Upper lobe of left lung (tissue), 6 donors: Measurements from ENCODE around the gene ATXN7. TPM values are rescaled to one million over a fixed set of nuclear protein-coding genes. Genes with fewer than 3 reads are reported as not detected.

Source experiments
- ATAC-seq, 2 donors: fragments of 200-7000 bp; cut with Tn5 transposase; one replicate each; pipeline ENCODE4 v1.9.1; 2022; ENCODE audit warnings: mild to moderate bottlenecking in 2 of 2, moderate library complexity in 2 of 2; ENCODE audit not compliant: low FRiP score in 2 of 2
- DNase-seq, 2 donors: peaks; one replicate each; pipeline ENCODE4 v3.0.0-alpha.2; 2019 to 2020
- H3K27ac ChIP-seq, 4 donors: fragments of 200-600 bp; sonication (generic); one replicate each; pipeline ENCODE4 v1.5.1; 2016 to 2019
- H3K27me3 ChIP-seq, 4 donors: fragments of 200-600 bp; sonication (generic); one replicate each; pipeline ENCODE4 v1.5.1; 2017 to 2019
- H3K36me3 ChIP-seq, 4 donors: fragments of 200-600 bp; sonication (generic); one replicate each; pipeline ENCODE4 v1.5.1; 2016 to 2019
- H3K4me1 ChIP-seq, 4 donors: fragments of 200-600 bp; sonication (generic); one replicate each; pipeline ENCODE4 v1.5.1; 2018 to 2019
- H3K4me3 ChIP-seq, 4 donors: fragments of 200-600 bp; sonication (generic); one replicate each; pipeline ENCODE4 v1.5.1; 2017 to 2019; ENCODE audit warnings: mild to moderate bottlenecking in 2 of 4, moderate library complexity in 1 of 4
- H3K9me3 ChIP-seq, 4 donors: fragments of 200-600 bp; sonication (generic); one replicate each; pipeline ENCODE4 v1.5.1; 2018 to 2019
- CTCF ChIP-seq, 6 experiments: fragments of 450-650 bp in 4 of 6; fragments of 200-600 bp in 2 of 6; sonication (generic) in 2 of 6; IDR thresholded peaks; one replicate each; pipeline ENCODE4 v1.5.1; 2016 to 2019; ENCODE audit warnings: antibody characterized with exemption in 6 of 6
- EP300 ChIP-seq, 4 donors: sonication (generic); formaldehyde crosslinking; IDR thresholded peaks; one replicate each; pipeline ENCODE4 v1.5.1; 2017; ENCODE audit warnings: antibody characterized with exemption in 4 of 4, control low read depth in 2 of 4
- POLR2A ChIP-seq, 4 donors: fragments of 450-650 bp; IDR thresholded peaks; one replicate each; pipeline ENCODE4 v1.5.1; 2016 to 2017; ENCODE audit warnings: antibody characterized with exemption in 4 of 4, mild to moderate bottlenecking in 2 of 4
- POLR2AphosphoS5 ChIP-seq, 2 donors: sonication (generic); formaldehyde crosslinking; IDR thresholded peaks; one replicate each; pipeline ENCODE4 v1.5.1; 2017; ENCODE audit warnings: antibody characterized with exemption in 2 of 2
- WGBS, 2 donors: methylation state at CpG; one replicate each; pipeline ENCODE4 v1.1.5; 2017 to 2018; 5-methylcytosine and 5-hydroxymethylcytosine counted together
- total RNA-seq, 6 donors: library from RNA; depleted of rRNA in 4 of 6; stranded (reverse); fragments of >200 nt in 4 of 6; gene quantifications; one replicate each; pipeline versions ENCODE4 v1.1.0 to v1.2.1, GENCODE V29; 2016 to 2021
- donor health status: DM: no; HTN: no; CAD: no; lungs with moderate emphysema.
- donor health status: DM: no; HTN: yes; CAD: no; lungs with severe emphysema.

Gene ATXN7
- total RNA-seq, 6 donors from 2014 or later = 29.5 to 83.8 (median 42.3) TPM

DNA sequence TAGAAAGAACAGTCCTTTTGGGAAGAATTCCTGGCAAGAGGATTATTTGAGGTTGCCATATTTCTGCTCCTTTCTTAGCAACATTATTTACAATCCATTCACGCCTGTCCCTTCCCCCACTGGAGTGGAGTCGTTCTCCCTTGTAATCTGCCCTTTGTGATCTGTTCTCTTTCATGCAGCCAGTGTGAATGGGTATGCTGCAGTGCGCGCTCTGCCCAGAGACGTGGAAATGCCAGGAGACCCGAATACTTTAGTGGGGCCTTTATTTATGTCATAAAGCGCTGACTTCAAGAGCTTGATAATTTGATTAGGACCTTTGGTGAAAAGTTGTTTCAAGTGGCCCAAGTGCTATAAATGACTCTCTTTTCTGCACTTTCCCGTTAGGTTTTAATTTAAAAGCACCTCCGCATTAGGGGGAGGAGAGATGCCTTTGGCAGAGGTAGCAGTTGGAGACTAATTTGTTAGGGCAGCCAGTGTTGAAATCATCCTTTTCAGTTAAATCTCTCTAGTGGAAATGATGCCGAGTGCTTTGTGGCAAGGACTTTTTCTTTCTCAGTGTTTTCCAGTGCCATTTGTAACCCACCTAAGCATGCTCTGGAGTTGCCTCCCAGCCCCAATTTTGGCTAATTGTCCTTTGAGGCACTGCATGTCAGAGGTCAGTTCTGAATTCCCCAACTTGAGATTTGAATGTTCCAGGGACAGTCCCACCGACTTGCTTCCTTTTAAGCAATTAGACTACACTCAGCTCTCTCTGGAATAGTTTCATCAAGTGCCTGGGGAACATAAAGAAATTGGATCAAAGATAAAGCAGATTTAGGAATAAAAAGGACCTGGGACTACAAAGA is 107.2 kb downstream of the ATXN7 start:
- Histone ChIP-seq H3K4me1 (peaks cover 65 to 96% (median 89%) of the 10 kb centered on the region in 4 donors), H3K9me3 (no peaks in the 10 kb centered on the region), H3K4me3 (no peak overlapping the region), H3K27ac (peak overlapping the region; percentile 77 to 85 (median 82)), H3K36me3 (no peaks in the 10 kb centered on the region), H3K27me3 (no peaks in the 10 kb centered on the region)
- no peak for DNase-seq
- no peak for TF ChIP-seq POLR2AphosphoS5 (IDR thresholded peaks at IDR 0.05)
- TF ChIP-seq CTCF (IDR thresholded peaks at IDR 0.05) = no peak
- TF ChIP-seq EP300 (IDR thresholded peaks at IDR 0.05) = no peak
- TF ChIP-seq POLR2A (IDR thresholded peaks at IDR 0.05) = no peak
- ATAC-seq = peak in 1 of 2 donors; percentile 22
- WGBS, 2 donors = 47 to 53% methylated on average over 11 of the region's 11 CpGs

GRCh38 chr3:63972196-63972595 is 108.5 kb downstream of the ATXN7 start:
- Histone ChIP-seq H3K9me3 (no peaks in the 10 kb centered on the region), H3K4me3 (no peak overlapping the region), H3K36me3 (no peaks in the 10 kb centered on the region), H3K27me3 (no peaks in the 10 kb centered on the region), H3K4me1 (peaks cover 72 to 96% (median 91%) of the 10 kb centered on the region in 4 donors), H3K27ac (peak overlapping the region in 3 of 4 donors; percentile 32 to 68 (median 60))
- no peak for ATAC-seq
- 69 to 70% methylated on average over 2 of the region's 2 CpGs for WGBS, 2 donors
- no peak for DNase-seq
- TF ChIP-seq CTCF (IDR thresholded peaks at IDR 0.05) = no peak
- no peak for TF ChIP-seq POLR2A (IDR thresholded peaks at IDR 0.05)

- no peak overlapping the region for H3K4me3 ChIP-seq
- 53 to 59% methylated on average over 4 of the region's 4 CpGs for WGBS, 2 donors
- H3K4me1 ChIP-seq = peaks cover 72 to 94% (median 88%) of the 10 kb centered on the region in 4 donors
- DNase-seq = peak in 1 of 2 donors; percentile 46
- no peaks in the 10 kb centered on the region for H3K9me3 ChIP-seq
- TF ChIP-seq EP300 (IDR thresholded peaks at IDR 0.05) = no peak
- TF ChIP-seq CTCF (IDR thresholded peaks at IDR 0.05) = no peak
- TF ChIP-seq POLR2A (IDR thresholded peaks at IDR 0.05) = no peak
- no peak for TF ChIP-seq POLR2AphosphoS5 (IDR thresholded peaks at IDR 0.05)
- no peaks in the 10 kb centered on the region for H3K36me3 ChIP-seq
- H3K27ac ChIP-seq = peak overlapping the region in 3 of 4 donors; percentile 32 to 68 (median 60)
- H3K27me3 ChIP-seq = no peaks in the 10 kb centered on the region
- ATAC-seq = no peak
Measured at GRCh38 chr3:63972987-63973386, 109.3 kb downstream of the ATXN7 start.

GRCh38 chr3:63973406-63973805 is 109.7 kb downstream of the ATXN7 start:
- Histone ChIP-seq H3K27ac (peak overlapping the region in 3 of 4 donors; percentile 23 to 60 (median 32)), H3K4me3 (no peak overlapping the region), H3K4me1 (peaks cover 74 to 94% (median 88%) of the 10 kb centered on the region in 4 donors), H3K36me3 (no peaks in the 10 kb centered on the region), H3K27me3 (no peaks in the 10 kb centered on the region), H3K9me3 (no peaks in the 10 kb centered on the region)
- peak; percentile 51 to 56 for DNase-seq
- TF ChIP-seq POLR2A (IDR thresholded peaks at IDR 0.05) = no peak
- 70 to 81% methylated on average over 5 to 8 of the region's 8 CpGs for WGBS, 2 donors
- no peak for ATAC-seq

DNA sequence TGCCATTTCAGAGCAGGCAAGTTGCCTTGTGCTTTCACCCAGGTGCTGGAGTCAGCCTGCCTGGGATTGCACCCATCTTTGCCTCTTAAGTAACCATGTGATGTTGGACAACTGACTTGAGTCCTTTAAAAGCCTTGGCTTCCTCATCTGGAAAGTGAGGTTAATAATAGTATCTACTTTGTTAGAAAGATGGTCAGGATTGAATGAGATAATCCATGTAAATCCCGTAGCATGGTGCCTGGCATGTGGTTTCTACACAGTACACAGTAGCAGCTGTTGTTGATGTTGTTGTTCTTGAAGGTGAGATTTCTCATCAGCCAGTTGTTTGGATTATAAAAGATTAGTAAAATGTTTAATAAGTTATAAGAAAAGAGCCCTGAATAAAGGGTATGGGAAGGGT is 110.8 kb downstream of the ATXN7 start:
- H3K4me1 ChIP-seq = peaks cover 74 to 95% (median 91%) of the 10 kb centered on the region in 4 donors
- no peak for ATAC-seq
- TF ChIP-seq EP300 (IDR thresholded peaks at IDR 0.05) (no peak), CTCF (IDR thresholded peaks at IDR 0.05) (no peak), POLR2A (IDR thresholded peaks at IDR 0.05) (no peak), POLR2AphosphoS5 (IDR thresholded peaks at IDR 0.05) (no peak)
- DNase-seq = no peak
- H3K27me3 ChIP-seq = no peaks in the 10 kb centered on the region
- no peak overlapping the region for H3K4me3 ChIP-seq
- H3K27ac ChIP-seq = peak overlapping the region in 3 of 4 donors; percentile 1 to 52 (median 35)
- 86 to 96% methylated on average over 1 of the region's 1 CpG for WGBS, 2 donors
- H3K9me3 ChIP-seq = no peaks in the 10 kb centered on the region
- no peaks in the 10 kb centered on the region for H3K36me3 ChIP-seq
